Right ventricle myocardium inferior (tissue), 1 donor: ENCODE data around the gene ANXA10. TPM values are rescaled to one million over a fixed set of nuclear protein-coding genes. Genes with fewer than 3 reads are reported as not detected.

ENCODE experiments used
- ATAC-seq: fragments of 200-7000 bp; cut with Tn5 transposase; one replicate; pipeline ENCODE4 v1.9.1; 2020; ENCODE audit warnings: mild to moderate bottlenecking, moderate library complexity
- DNase-seq: peaks from one replicate; pipeline ENCODE4 v3.0.0; 2021; ENCODE audit errors: missing footprints
- intact Hi-C: fragments of 100-400 bp; cut with DNase I; formaldehyde crosslinking; loops from one replicate; pipeline ENCODE4 v1.11.0; 2022
- total RNA-seq: library from RNA; stranded (reverse); fragmentation: NEBNext Ultra II Directional; extraction: Animal tissue kit (Norgen Biotek cat#: 25700); gene quantifications from one replicate; pipeline ENCODE4 v1.2.1, GENCODE V29; 2021
- donor health status: DM: no; HTN: yes; CAD: no; lungs with severe emphysema.

ANXA10 gene
- total RNA-seq, 1 donor from 2014 or later: not detected

DNA sequence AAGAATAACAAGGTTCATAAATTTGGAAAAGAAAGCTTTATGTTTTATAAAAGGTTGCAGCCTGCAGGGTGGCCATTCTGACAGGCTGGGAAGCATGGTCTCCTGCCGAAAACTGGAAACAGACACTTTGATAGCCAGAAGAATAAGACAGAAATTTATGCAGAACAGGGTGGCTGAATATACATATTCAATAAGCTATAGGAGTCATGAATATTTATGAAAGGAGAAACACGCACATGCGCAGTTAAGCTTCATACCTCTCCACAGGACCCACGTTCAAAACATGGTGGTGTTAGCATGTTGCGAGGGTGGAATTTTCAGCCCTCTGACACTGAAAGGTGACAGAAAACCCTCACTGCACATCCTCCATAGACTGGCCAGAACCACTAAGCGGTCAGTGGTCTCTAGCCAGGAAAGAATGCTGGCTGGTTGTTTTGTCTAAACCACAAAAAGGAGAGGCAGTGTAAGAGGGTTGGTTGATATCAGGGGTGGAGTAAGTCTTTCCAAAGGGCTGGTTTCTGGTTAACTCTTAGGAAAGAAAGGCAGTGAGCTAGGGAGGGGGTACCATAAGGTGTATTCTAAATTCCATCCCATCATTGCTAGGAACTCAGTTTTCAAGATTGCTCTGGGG is 58.2 kb downstream of the ANXA10 start:
- intact Hi-C loops: no loop called here
- DNase-seq: no peak
- ATAC-seq: no peak

DNA sequence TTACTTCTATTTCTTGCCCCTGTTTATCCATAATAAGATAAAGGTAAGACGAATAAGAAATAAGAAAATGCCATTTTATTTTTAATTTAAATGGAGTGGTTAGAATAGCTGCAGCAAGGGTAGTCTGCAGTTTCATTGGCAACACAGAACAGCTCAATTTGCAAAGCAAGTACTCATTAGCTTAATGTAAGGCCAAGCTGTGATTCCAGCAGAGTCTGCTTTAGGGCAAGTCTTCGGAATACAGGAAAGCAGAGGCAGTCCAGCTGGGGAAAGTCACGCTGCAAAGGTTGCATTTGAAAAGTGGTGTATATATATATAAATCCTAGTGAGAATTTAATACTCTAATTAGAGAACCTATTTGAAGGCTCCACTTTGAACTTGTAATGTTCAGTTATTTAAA is 59.0 kb downstream of the ANXA10 start:
- ATAC-seq (no peak), DNase-seq (no peak)
- intact Hi-C loops: no loop called here

DNA sequence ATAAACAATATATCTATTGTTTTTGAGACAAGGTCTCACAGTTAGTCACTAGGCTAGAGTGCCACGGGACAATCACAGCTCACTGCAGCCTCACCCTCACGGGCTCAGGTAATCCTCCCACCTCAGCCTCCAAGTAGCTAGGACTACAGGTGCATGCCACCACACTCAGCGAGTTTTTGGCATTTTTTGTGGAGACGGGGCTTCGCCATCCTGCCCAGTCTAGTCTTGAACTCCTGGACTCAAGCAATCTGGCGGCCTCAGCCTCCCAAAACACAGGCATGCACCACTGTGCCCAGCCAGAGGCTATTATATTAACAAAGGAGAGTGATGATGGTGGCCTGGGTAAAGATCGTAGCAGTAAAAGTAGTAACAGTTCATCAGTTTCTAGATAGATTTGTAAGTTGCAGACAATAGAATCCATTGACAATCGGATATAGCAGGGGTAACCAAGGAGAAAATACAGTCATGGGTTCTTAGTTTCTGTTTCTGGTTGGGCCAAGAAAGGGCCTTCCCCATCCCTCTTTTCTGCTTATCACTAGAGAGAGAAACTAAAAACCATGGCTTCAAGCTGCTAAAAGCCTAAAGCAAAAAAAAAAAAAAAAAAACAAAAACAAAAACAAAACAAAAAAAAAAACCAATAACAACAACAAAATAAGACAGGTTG is 60.6 kb downstream of the ANXA10 start:
- no peak for ATAC-seq
- intact Hi-C loops: no loop called here
- no peak for DNase-seq

DNA sequence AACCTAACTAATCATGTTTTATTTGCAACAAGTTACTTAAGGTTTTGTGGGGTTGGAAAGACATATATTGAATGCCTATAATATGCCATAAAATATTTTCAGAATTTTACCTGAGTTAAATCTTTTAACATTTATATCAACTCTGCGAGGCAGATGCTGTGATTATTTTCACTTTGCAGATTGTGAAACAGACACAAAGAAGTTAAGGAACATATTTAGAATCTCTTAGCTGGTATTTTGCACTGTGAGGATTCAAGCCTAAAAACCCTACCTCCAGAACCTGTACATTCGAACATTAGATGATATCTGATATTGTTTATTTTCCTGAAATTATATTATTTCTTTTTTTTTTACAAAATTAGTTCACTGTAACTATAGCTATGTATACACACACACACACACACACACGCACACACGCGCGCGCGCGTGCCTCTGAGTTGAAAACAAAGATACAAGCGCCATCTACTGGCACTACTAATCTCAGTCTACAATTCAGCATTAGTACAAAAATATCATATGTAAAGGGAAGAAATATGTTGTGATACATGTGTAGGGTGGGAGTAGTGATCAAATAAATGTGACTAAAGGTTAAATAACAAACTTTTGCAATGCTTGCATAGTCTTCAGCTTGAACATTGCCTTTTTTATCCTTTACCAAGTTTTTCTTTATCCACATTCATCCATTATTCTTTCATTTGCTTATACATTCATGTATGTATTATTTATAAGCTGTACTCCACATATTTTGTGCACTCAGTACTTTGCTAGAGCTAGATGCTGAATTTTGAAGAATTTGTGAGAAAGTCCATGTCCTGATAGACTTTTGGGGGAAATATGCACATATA is 61.5 kb downstream of the ANXA10 start:
- ATAC-seq: peak; percentile 59
- peak; percentile 90 for DNase-seq
- intact Hi-C loops: no loop called here

DNA sequence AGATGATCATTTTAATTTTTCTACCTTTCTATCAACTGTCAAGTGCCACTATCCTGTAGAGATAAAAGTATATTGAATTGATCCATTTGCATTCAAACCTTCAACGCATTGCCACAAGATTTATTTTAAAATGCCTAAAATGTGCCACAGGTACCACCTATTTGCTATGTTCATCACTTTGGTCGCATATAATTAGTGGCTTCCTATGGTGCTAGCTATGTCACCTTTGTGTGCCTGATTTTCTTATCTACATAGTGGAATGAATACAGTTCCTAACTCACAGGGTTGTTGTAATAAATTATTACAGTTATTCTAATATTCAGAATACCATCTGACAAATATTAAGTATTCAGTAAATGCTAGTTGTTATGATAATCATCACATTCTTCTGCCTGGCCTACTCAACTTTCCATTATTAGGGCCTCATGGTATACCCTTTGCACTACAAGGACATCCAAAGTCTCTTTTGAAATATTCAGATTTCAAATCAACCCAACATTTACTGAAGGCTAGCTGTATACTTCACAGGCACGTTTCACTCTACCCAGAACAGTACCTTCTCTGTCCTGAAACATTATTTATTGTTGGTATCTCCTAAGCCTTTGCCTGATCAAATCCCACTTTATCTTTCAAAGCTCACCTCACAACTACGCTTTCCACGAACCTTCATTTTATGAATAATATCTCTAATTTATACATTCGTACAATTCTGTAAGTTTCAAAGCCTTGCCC is 62.4 kb downstream of the ANXA10 start:
- DNase-seq: no peak
- no peak for ATAC-seq
- intact Hi-C loops: no loop called here

DNA sequence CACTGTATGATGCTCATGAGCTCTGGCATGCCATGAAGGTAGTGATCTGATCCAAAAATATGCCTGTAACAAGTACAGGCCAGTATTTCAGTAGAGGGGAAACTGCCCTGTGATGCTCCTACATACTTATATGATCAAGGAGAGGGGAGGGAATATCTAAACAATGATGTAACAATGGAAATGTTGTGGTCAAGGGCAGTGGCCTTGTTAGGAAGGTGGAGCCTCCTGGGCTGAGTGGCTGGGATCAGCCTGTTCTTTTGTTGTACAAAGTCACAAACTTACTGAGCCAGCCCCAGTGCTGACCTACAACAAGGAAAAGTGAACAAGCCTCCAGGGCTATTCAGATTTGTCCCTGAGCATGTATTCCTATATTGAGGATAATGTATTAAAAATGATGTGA is 70.3 kb downstream of the ANXA10 start:
- peak; percentile 68 for ATAC-seq
- DNase-seq: no peak
- intact Hi-C loops: no loop called here

DNA sequence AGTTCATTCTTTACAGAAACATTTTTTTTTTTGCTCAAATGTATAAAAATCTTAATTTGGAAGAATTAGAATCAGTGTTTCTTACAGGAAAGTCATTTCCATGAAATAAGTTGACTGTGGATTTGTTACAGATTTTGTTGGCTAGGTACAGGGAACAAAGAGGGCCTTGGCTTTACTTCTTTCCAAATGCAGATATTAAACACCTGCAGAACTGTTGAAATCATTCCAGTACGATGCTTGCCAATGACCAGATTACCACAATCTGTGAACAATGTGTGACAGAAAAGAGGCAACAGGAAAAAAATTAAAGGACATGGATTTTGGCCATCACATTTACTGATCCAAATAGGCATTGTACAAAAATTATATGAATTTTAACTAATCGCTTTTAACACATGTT is 70.8 kb downstream of the ANXA10 start:
- intact Hi-C loops: no loop called here
- no peak for ATAC-seq
- DNase-seq: no peak

DNA sequence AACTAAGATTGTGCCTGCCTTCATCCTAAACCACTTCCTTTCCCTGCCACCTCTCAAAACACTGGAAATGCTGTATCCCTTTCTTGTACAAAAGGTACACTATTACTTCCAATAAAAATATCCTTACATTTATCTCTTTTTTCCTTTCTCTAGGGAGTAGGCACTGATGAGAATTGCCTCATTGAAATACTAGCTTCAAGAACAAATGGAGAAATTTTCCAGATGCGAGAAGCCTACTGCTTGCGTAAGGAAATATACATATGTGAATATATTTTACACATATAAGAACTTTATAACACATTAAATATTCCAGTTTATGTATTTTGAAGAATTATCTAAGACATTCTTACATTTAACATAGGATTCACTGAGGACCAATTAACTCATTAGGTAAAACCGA is 71.7 kb downstream of the ANXA10 start:
- intact Hi-C loops: no loop called here
- ATAC-seq: no peak
- DNase-seq: no peak

DNA sequence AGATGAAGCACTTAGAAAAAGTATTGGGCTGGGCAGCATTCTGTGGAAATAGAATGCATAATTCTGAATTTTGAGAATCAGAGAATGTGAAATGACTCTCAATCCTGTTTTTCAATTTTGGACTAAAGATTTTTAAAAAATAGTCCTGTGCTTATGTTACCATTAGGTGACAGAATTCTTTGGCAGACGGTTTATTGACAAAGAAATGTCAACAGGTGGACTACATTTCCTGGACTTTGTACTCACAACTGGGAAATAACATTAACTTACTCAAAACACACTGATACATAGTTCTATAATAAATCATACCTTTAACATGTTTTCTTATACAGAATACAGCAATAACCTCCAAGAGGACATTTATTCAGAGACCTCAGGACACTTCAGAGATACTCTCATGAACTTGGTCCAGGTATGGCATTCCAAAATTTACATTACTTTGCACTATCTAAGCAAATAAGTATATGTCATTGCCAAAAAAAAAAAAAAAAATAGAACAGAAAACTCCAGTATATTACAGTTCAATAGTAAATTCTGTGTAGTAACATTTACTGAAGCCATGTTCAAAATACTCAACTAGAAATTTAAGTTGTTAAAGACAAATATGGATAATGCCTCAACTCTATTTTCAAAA is 72.7 kb downstream of the ANXA10 start:
- ATAC-seq: no peak
- DNase-seq: no peak
- intact Hi-C loops: no loop called here

DNA sequence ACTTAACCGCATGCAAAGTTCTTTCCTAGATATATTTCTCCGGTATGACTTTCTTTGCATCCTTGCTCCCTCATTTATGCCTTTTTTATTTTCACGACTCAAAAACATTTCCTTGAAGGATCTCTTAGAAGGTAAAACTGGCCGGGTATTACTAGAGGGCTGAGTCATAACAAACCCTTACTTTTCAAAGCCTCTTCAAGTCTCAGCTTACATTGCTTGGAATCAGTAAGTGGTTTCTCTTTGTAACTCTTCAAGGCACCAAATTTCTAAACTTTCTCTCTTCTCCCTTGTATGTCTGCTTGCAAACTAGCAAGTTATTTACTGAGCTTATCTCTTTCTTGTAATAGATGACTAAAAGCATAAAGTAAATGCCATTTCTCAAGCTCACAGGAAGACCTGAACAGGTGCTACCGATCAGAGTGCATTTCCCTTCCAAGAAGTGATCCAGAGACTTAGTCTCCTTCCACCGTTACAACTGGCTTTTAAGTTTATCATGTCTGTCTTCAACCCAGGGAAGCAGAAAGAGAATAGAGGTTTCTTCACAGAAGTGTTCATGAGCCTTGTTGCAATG is 75.5 kb downstream of the ANXA10 start:
- intact Hi-C loops: no loop called here
- DNase-seq (no peak), ATAC-seq (no peak)

DNA sequence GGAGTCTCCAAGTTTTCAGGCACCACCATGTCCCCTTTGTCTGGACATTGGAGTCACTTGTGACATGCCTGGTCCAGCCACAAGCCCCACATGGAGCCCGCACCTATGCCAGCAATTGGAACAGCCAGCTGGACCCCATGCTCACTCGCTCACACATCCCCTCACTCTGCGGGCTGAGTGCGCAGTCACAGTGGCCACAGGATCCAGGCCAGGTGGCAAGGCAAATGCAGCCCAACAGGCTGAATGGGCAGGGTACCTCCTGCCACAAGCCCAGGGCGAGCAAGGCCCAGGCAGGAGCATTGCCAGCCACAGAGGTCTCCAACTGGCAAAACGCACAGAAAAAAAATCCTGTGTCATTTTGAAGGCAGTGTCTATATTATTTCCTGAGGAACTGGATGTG is 82.0 kb downstream of the ANXA10 start:
- DNase-seq: peak; percentile 59
- no peak for ATAC-seq
- intact Hi-C loops: no loop called here

DNA sequence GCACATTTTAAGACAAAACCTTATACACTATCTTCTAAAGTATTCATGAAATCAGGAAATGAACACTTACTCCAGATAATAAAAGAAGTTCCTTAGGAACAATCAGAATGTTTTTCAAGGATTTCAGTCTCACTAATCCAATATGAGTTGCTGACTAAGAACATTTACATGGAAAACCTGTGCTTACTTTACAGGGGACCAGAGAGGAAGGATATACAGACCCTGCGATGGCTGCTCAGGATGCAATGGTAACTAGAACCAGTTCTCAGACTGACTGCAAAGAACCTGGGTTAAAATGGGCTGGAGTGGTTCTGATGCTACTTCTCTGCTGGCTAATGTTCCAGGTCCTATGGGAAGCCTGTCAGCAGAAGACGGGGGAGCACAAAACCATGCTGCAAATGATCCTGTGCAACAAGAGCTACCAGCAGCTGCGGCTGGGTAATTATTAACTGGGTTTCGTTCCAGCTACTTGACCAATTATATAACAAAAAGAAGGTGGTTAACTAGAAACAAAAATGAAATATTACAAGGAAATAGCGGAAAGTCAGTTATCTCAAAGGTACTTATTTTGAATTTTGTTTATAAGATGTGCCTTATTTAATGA is 85.3 kb downstream of the ANXA10 start:
- DNase-seq (no peak), ATAC-seq (no peak)
- intact Hi-C loops: no loop called here

DNA sequence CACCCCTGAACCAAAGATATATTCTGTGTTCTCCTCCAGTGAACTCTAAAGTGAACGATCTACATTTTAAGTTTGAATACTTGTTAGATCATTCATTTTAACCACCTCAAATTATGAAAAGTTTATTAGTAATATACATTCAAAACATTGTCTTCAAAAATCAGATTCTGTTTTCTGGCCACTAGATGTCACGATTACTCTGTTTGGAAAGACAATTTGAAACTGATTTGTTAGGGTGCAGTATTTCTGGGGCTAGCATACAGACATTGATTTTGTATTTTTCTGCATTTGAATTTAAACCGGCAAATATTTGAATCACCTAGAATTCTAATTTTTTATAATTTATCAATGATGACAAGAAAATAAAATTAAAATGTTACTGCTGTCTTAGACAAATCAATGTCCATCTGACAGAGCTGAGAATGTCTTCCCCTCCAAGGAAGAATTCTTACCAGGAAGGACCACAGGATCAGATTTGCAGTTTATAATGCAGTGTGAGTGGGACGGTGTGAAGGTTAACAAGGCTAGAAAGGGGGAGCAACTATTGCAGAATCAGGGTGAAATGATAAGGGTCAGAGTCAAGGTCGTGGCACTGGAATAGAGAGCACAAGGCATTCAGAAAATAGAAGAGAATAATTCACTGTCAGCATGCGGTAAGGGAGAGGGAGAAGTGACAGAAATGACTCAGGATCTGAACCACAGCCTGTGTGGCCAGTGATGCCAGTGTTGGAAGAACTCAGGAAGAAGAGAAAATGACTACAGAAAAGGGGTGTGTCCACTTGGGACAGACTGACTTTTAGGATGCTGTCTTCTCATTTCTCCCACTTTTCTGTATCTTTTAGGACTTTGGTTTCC is 91.6 kb downstream of the ANXA10 start:
- peak; percentile 59 for ATAC-seq
- no peak for DNase-seq
- intact Hi-C loops: loop anchor here (10.0 kb wide), 3 partner anchors 221 to 821 kb away; partner anchors contain the start of gene DDX60L

DNA sequence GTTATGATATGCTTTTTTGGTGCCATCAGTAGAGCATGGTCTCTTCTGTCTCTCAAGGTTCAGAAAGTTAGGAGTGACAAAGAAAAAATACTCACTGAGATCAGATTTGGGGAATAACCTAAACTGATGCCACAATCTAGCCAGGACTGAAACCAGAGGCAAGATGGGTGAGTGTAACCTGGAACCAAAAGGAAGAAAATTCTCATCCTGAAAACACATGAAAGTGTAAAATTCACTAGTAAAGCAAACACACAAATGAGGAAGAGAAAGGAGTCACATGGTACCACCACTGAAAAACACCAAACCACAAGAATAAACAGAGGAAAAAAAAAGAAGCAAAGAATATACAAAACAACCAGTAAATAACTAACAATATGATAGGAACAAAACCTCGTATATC is 96.4 kb downstream of the ANXA10 start:
- no peak for ATAC-seq
- no peak for DNase-seq
- intact Hi-C loops: loop anchor here (10.0 kb wide), 3 partner anchors 216 to 816 kb away; partner anchors contain the start of gene DDX60L

DNA sequence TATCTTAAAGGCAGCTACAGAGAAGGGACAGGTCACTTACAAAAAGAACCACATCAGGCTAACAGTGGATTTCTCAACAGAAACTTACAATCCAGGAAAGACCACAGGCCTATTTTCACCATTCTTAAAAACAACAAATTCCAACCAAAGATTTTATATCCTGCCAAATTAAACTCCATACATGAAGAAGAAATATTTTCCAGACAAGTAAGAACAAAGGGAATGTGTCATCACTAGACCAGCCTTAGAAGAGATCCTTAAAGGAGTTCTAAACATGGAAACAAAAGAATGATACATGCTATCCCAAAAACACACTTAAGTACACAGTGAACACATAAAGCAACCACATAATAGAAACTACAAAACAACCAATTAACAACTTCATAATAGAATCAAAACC is 105.6 kb downstream of the ANXA10 start:
- intact Hi-C loops: no loop called here
- DNase-seq: no peak
- ATAC-seq: no peak

DNA sequence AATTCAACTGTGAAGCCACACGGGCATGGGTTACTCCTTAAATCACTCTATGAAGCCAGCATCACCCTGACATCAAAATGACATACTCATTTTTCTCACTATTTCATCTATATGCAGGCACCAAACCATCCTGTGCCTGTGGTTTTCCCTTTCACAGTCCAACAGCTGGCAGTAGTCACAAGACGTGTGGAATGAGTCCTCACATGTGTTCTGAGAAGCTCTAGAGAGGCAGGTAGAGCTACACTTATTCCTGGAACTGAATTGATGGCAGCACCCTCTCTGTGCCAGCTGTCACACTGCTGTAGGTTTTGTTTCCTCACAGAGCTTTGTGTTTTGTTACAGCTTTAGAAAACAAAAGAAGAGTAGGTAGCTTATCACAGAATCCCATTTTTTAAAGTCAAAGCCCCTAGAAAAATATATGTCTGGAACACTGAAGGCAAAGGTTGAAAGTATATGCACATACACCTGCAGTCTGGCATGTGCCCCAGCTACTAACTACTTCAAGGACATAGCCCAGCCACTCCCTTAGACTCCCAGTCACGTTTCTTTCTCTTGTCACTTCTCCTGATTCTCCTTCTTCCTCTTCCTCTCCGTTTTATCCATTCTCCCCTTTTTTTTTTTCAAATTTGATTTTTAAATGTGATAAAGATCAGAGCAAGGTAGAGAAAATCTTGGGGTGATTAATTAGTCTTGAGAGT is 107.1 kb downstream of the ANXA10 start:
- intact Hi-C loops: no loop called here
- ATAC-seq (no peak), DNase-seq (no peak)

DNA sequence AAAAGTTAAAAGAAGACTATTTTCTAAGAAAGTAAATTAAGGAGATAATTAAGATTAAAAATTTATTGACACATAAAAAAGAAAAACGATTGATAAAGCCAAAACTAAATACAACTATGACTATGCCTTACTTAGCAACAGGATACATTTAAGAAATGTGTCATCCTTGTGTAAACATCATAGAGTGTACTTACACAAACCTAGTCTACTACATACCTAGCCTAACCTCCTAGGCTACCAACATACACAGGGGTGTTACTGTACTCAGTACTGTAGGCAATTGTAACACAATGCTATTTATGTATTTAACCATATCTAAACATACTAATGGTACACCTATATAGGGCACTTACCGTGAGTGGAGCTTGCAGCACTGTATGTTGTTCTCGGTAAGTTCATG is 108.3 kb downstream of the ANXA10 start:
- DNase-seq: no peak
- intact Hi-C loops: no loop called here
- no peak for ATAC-seq
